Lower leg skin (tissue), 3 donors: ENCODE results near the gene SH2D3C.

Source experiments
- POLR2A ChIP-seq, 2 donors: fragments of 450-650 bp; IDR thresholded peaks; one replicate each; pipeline ENCODE4 v1.6.1; 2016 to 2017; ENCODE audit warnings: antibody characterized with exemption in 2 of 2, mild to moderate bottlenecking in 1 of 2, moderate library complexity in 1 of 2
- TF ChIP-seq, protein P1 (sequence below), 3 donors: fragments of 450-650 bp; IDR thresholded peaks; one replicate each; pipeline ENCODE4 v1.5.1; 2016; ENCODE audit warnings: antibody characterized with exemption in 3 of 3, mild to moderate bottlenecking in 3 of 3, moderate library complexity in 2 of 3

DNA sequence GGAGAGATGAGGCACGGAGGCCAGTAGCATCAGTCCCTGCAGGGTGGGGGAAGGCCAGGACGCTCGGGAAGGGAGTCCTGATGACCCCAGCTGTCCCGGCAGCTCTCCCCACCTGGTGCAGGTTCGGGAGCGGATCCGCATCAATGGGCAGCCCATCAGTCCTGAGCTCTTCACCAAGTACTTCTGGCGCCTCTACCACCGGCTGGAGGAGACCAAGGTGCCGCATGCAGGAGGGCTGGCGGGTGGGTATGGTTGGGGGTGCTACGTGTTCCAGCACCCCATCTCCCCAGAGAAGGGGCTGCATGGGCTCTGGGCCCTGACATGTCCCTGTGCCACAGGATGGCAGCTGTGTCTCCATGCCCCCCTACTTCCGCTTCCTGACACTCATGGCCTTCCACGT, 28.4 kb upstream of the SH2D3C start:
- TF ChIP-seq, protein P1, sequence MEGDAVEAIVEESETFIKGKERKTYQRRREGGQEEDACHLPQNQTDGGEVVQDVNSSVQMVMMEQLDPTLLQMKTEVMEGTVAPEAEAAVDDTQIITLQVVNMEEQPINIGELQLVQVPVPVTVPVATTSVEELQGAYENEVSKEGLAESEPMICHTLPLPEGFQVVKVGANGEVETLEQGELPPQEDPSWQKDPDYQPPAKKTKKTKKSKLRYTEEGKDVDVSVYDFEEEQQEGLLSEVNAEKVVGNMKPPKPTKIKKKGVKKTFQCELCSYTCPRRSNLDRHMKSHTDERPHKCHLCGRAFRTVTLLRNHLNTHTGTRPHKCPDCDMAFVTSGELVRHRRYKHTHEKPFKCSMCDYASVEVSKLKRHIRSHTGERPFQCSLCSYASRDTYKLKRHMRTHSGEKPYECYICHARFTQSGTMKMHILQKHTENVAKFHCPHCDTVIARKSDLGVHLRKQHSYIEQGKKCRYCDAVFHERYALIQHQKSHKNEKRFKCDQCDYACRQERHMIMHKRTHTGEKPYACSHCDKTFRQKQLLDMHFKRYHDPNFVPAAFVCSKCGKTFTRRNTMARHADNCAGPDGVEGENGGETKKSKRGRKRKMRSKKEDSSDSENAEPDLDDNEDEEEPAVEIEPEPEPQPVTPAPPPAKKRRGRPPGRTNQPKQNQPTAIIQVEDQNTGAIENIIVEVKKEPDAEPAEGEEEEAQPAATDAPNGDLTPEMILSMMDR (IDR thresholded peaks at IDR 0.05) = no peak
- TF ChIP-seq POLR2A (IDR thresholded peaks at IDR 0.05) = no peak
